GM23338 (cell line): Measurements from ENCODE around the gene UIMC1. TPM values are rescaled to one million over a fixed set of nuclear protein-coding genes. Genes with fewer than 3 reads are reported as not detected.

Source experiments
- ATAC-seq: fragments of 200-7000 bp; cut with Tn5 transposase; 3 replicates; pipeline ENCODE4 v1.9.1; 2020
- DNase-seq: peaks from one replicate; pipeline ENCODE4 v3.0.0-alpha.2; 2015; ENCODE audit warnings: low spot score
- H2AFZ ChIP-seq: fragments of 200-600 bp; sonication (generic); 2 replicates; pipeline ENCODE4 v1.8.0; 2016; ENCODE audit warnings: antibody characterized with exemption, mild to moderate bottlenecking, moderate library complexity
- H3F3A ChIP-seq: fragments of 200-600 bp; sonication (generic); replicated peaks from 2 replicates; pipeline ENCODE4 v1.8.0; 2017; ENCODE audit warnings: antibody characterized with exemption, mixed run types, low read depth
- H3K27ac ChIP-seq: fragments of 200-600 bp; sonication (generic); 2 replicates; pipeline ENCODE4 v1.6.1; 2016; ENCODE audit warnings: low read depth
- H3K27me3 ChIP-seq: fragments of 200-600 bp; sonication (generic); 2 replicates; pipeline ENCODE4 v1.8.0; 2016; ENCODE audit warnings: mild to moderate bottlenecking, mixed run types, moderate library complexity; ENCODE audit not compliant: insufficient read depth
- H3K36me3 ChIP-seq: fragments of 200-600 bp; sonication (generic); 2 replicates; pipeline ENCODE4 v1.8.0; 2016; ENCODE audit warnings: mild to moderate bottlenecking; ENCODE audit not compliant: insufficient read depth
- H3K4me1 ChIP-seq: fragments of 200-600 bp; sonication (generic); 2 replicates; pipeline ENCODE4 v1.8.0; 2016; ENCODE audit warnings: mild to moderate bottlenecking, moderate library complexity; ENCODE audit not compliant: insufficient read depth
- H3K4me2 ChIP-seq: fragments of 200-600 bp; sonication (generic); 2 replicates; pipeline ENCODE4 v1.7.1; 2017; ENCODE audit warnings: mixed run types
- H3K4me3 ChIP-seq: fragments of 200-600 bp; sonication (generic); 2 replicates; pipeline ENCODE4 v1.6.1; 2016; ENCODE audit warnings: mixed run types
- H3K79me2 ChIP-seq: fragments of 200-600 bp; sonication (generic); replicated peaks from 2 replicates; pipeline ENCODE4 v1.8.0; 2017; ENCODE audit warnings: mild to moderate bottlenecking; ENCODE audit not compliant: insufficient read depth
- H3K9me2 ChIP-seq: fragments of 200-600 bp; sonication (generic); 2 replicates; pipeline ENCODE4 v1.8.0; 2017; ENCODE audit not compliant: insufficient read depth
- H4K20me1 ChIP-seq: fragments of 200-600 bp; sonication (generic); replicated peaks from 2 replicates; pipeline ENCODE4 v1.8.0; 2017; ENCODE audit warnings: mild to moderate bottlenecking; ENCODE audit not compliant: insufficient read depth
- H3K27ac Mint-ChIP-seq: 2 replicates; pipeline ENCODE4 v1.8.0; 2020; ENCODE audit warnings: inconsistent platforms, mild to moderate bottlenecking, moderate library complexity, mixed read lengths
- H3K27me3 Mint-ChIP-seq: 3 replicates; pipeline ENCODE4 v1.8.0; 2022; ENCODE audit warnings: low read depth, mild to moderate bottlenecking, moderate library complexity, mixed read lengths, inconsistent platforms; ENCODE audit not compliant: insufficient read depth, poor library complexity
- H3K36me3 Mint-ChIP-seq: 3 replicates; pipeline ENCODE4 v1.8.0; 2021; ENCODE audit warnings: low read depth, mild to moderate bottlenecking, inconsistent platforms, moderate library complexity, mixed read lengths
- H3K4me1 Mint-ChIP-seq: 3 replicates; pipeline ENCODE4 v1.8.0; 2020; ENCODE audit warnings: mild to moderate bottlenecking, inconsistent platforms, mixed read lengths
- H3K4me3 Mint-ChIP-seq: 3 replicates; pipeline ENCODE4 v1.8.0; 2021; ENCODE audit warnings: moderate library complexity, mild to moderate bottlenecking, inconsistent platforms, mixed read lengths
- H3K9me3 Mint-ChIP-seq: 3 replicates; pipeline ENCODE4 v1.8.0; 2020; ENCODE audit warnings: moderate library complexity, mild to moderate bottlenecking, inconsistent platforms, mixed read lengths
- CREB1 ChIP-seq: fragments of 250-450 bp; sonication (Bioruptor Pico); IDR thresholded peaks from 2 replicates; pipeline ENCODE4 v1.5.0; 2020; ENCODE audit warnings: low read depth, mild to moderate bottlenecking, moderate library complexity
- CTCF ChIP-seq, 2 experiments: fragments of 200-600 bp in 1 of 2; sonication (generic) in 1 of 2; conservative IDR thresholded peaks; 2 replicates each; pipeline versions ENCODE4 v1.5.1 to v1.6.1; 2016 to 2017; ENCODE audit warnings: antibody characterized with exemption in 2 of 2, low read depth in 2 of 2, mild to moderate bottlenecking in 2 of 2, moderate library complexity in 1 of 2
- EZH2 ChIP-seq: fragments of 200-600 bp; sonication (generic); IDR thresholded peaks from one replicate; pipeline ENCODE4 v1.8.0; 2017; ENCODE audit warnings: antibody characterized with exemption, mild to moderate bottlenecking, low read depth; ENCODE audit not compliant: unreplicated experiment
- EZH2phosphoT487 ChIP-seq: fragments of 200-600 bp; sonication (generic); IDR thresholded peaks from one replicate; pipeline ENCODE4 v1.8.1; 2018; ENCODE audit warnings: antibody characterized with exemption; ENCODE audit not compliant: unreplicated experiment
- JUNB ChIP-seq: IDR thresholded peaks from one replicate; pipeline ENCODE4 v1.6.1; 2016; ENCODE audit warnings: antibody characterized with exemption; ENCODE audit not compliant: unreplicated experiment
- NANOG ChIP-seq: IDR thresholded peaks from 2 replicates; pipeline ENCODE4 v1.6.1; 2016; ENCODE audit warnings: antibody characterized with exemption, borderline replicate concordance
- POLR2AphosphoS5 ChIP-seq: IDR thresholded peaks from 2 replicates; pipeline ENCODE4 v1.6.1; 2016; ENCODE audit warnings: antibody characterized with exemption, low read depth
- REST ChIP-seq: IDR thresholded peaks from one replicate; pipeline ENCODE4 v1.6.1; 2018; ENCODE audit warnings: antibody characterized with exemption; ENCODE audit not compliant: unreplicated experiment
- STAT1 ChIP-seq: IDR thresholded peaks from one replicate; pipeline ENCODE4 v1.6.1; 2016; ENCODE audit warnings: antibody characterized with exemption; ENCODE audit not compliant: unreplicated experiment
- ZNF114 ChIP-seq: fragments of 250-450 bp; sonication (Bioruptor Pico); IDR thresholded peaks from 2 replicates; pipeline ENCODE4 v1.5.0; 2020; ENCODE audit warnings: mild to moderate bottlenecking, moderate library complexity
- polyA plus RNA-seq: library from polyadenylated mRNA; unstranded; fragments of >200 nt; fragmentation: Nextera tagmentation; extraction: Ambion mirVana; gene quantifications from 2 replicates; pipeline ENCODE4 v1.2.1, GENCODE V29; 2016
- total RNA-seq: library from RNA; depleted of rRNA; stranded (reverse); fragments of >200 nt; shearing (Covaris generic); gene quantifications from 2 replicates; pipeline ENCODE4 v1.2.3, GENCODE V29; 2014
- TF ChIP-seq, protein P1 (sequence below): IDR thresholded peaks from 2 replicates; pipeline ENCODE4 v1.6.1; 2016; ENCODE audit warnings: antibody characterized with exemption

The UIMC1 gene
- total and polyA plus RNA-seq, 2 experiments from 2014 or later = 36.4 to 40.1 TPM

GRCh38 chr5:177044641-177045040 lies 38.1 kb upstream of the UIMC1 start (continued):
- TF ChIP-seq STAT1 (no peak), EZH2 (no peak), CTCF (conservative IDR thresholded peaks at IDR 0.05; ENCODE audit: low read depth in 2 of 2) (no peak), REST (no peak), JUNB (no peak), POLR2AphosphoS5 (no peak), EZH2phosphoT487 (no peak), ZNF114 (CRISPR knock-in tag) (no peak), NANOG (no peak)
- TF ChIP-seq, protein P1, sequence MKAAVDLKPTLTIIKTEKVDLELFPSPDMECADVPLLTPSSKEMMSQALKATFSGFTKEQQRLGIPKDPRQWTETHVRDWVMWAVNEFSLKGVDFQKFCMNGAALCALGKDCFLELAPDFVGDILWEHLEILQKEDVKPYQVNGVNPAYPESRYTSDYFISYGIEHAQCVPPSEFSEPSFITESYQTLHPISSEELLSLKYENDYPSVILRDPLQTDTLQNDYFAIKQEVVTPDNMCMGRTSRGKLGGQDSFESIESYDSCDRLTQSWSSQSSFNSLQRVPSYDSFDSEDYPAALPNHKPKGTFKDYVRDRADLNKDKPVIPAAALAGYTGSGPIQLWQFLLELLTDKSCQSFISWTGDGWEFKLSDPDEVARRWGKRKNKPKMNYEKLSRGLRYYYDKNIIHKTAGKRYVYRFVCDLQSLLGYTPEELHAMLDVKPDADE = no peak

- no peaks in the 10 kb centered on the region for H3K9me3 Mint-ChIP-seq
- no peak for TF ChIP-seq REST
- no peak for TF ChIP-seq ZNF114 (CRISPR knock-in tag)
- TF ChIP-seq POLR2AphosphoS5 = no peak
- TF ChIP-seq, protein P1 = no peak
- no peak for TF ChIP-seq STAT1
- TF ChIP-seq CREB1 (CRISPR knock-in tag) = no peak
- no peak for TF ChIP-seq CTCF (conservative IDR thresholded peaks at IDR 0.05; ENCODE audit: low read depth in 2 of 2)
Measured at GRCh38 chr5:177043958-177044357, 37.4 kb upstream of the UIMC1 start.

More at GRCh38 chr5:177043958-177044357, 37.4 kb upstream of the UIMC1 start:
- Histone ChIP-seq H3K36me3 (peaks cover 12% of the 10 kb centered on the region; the same call in 1 of the 2 replicates), H3K4me2 (no peak overlapping the region), H3K4me1 (no peaks in the 10 kb centered on the region), H4K20me1 (peaks cover 4% of the 10 kb centered on the region; the same call in 1 of the 2 replicates), H2AFZ (no peak overlapping the region), H3F3A (no peaks in the 10 kb centered on the region), H3K79me2 (peaks cover 3% of the 10 kb centered on the region; the same call in 1 of the 2 replicates), H3K4me3 (no peak overlapping the region), H3K9me2 (no peaks in the 10 kb centered on the region), H3K27ac (no peak overlapping the region), H3K27me3 (no peaks in the 10 kb centered on the region)
- Mint-ChIP-seq H3K4me3 (no peak overlapping the region), H3K36me3 (peaks cover 23% of the 10 kb centered on the region), H3K27ac (no peak overlapping the region), H3K27me3 (no peaks in the 10 kb centered on the region), H3K4me1 (no peaks in the 10 kb centered on the region)
- DNase-seq = no peak
- no peak for ATAC-seq
